RWPE1 (cell line): ENCODE data around the gene JAKMIP3.

Experiments
- CTCF ChIA-PET: fragments of 350-600 bp; sonication (Branson Sonifier 250); formaldehyde crosslinking; extraction: SDS; loops from one replicate; lab custom pipeline; 2021; lab: Yijun Ruan, JAX
- POLR2A ChIA-PET: fragments of 400-600 bp; formaldehyde crosslinking; extraction: SDS; loops from one replicate; lab custom pipeline; 2020; ENCODE audit warnings: antibody characterized with exemption; ENCODE audit not compliant: low non-redundant PET; lab: Yijun Ruan, JAX
- DNase-seq: peaks from one replicate; pipeline ENCODE4 v3.0.0; 2012; ENCODE audit warnings: low spot score
- H3K27ac ChIP-seq: fragments of 450-650 bp; 2 replicates; pipeline ENCODE4 v1.5.1; 2017
- TF ChIP-seq, protein P1 (sequence below): fragments of 450-650 bp; conservative IDR thresholded peaks from 2 replicates; pipeline ENCODE4 v1.5.1; 2017; ENCODE audit warnings: low read depth, mild to moderate bottlenecking

The JAKMIP3 gene

DNA sequence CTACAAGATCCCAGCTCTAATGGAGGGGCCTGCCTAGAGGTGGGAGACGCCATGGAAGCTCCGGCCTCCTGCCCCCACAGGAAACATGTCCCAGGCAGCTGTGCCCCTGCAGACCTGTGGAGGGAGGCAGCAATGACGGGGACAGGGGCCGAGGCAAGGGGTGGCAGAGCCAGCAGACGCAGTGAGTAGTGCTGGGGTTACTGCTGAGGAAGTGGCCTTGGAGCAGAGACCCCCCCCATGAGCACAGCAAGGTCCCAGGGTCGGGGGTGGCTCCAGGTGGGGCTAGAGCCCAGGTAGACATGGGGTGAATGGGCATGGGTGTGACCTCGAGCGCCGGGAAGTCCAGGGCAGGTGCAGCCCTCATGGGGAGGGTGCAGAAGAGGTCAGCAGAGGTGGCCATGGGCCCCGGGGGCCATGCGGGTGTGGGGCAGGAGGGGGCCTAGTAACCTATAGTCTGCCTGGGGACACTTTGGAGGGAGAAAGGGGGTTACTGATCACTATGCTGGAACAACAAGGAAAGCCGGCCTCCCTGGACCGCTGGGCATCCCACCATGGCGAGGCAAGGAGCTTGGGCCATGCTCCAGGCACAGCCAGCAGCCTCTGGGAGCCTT is 45.5 kb downstream of the JAKMIP3 start:
- DNase-seq = no peak
- H3K27ac ChIP-seq = no peak overlapping the region
- TF ChIP-seq, protein P1, sequence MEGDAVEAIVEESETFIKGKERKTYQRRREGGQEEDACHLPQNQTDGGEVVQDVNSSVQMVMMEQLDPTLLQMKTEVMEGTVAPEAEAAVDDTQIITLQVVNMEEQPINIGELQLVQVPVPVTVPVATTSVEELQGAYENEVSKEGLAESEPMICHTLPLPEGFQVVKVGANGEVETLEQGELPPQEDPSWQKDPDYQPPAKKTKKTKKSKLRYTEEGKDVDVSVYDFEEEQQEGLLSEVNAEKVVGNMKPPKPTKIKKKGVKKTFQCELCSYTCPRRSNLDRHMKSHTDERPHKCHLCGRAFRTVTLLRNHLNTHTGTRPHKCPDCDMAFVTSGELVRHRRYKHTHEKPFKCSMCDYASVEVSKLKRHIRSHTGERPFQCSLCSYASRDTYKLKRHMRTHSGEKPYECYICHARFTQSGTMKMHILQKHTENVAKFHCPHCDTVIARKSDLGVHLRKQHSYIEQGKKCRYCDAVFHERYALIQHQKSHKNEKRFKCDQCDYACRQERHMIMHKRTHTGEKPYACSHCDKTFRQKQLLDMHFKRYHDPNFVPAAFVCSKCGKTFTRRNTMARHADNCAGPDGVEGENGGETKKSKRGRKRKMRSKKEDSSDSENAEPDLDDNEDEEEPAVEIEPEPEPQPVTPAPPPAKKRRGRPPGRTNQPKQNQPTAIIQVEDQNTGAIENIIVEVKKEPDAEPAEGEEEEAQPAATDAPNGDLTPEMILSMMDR = no peak
- ChIA-PET CTCF (no interaction called here), POLR2A (no interaction called here)

DNA sequence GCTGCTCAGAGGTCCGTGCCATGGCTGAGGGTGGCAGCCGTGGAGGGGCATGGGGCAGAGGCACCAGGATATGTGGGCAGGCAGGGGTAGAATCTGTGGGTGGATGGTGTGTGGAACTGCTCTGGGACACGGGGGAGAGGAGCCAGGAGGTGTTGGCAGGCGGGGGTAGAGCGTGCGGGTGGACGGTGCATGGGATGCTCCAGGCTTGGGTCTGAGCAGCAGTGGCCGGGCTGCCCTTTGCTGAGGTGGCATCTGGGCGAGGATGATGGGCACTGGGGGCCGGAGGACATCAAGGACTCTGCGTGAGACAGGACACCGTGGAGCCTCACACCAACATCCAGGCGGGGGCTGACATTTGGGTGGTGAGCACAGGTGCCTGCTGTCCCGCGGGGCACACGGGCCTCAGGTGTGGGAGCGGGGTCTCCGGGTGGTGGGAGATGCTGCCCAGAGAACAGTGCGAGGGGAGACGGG is 46.2 kb downstream of the JAKMIP3 start:
- TF ChIP-seq, protein P1 = no peak
- no peak for DNase-seq

GRCh38 chr10:132112611-132113010 is 46.9 kb downstream of the JAKMIP3 start:
- CTCF ChIA-PET = no interaction called here
- POLR2A ChIA-PET = no interaction called here
- DNase-seq = no peak

More for the DNA sequence above, 46.2 kb downstream of the JAKMIP3 start:
- ChIA-PET CTCF (no interaction called here), POLR2A (no interaction called here)
- H3K27ac ChIP-seq = no peak overlapping the region

GRCh38 chr10:132113206-132113605 is 47.5 kb downstream of the JAKMIP3 start:
- TF ChIP-seq, protein P1 = no peak
- H3K27ac ChIP-seq = no peak overlapping the region
- ChIA-PET POLR2A (no interaction called here), CTCF (interaction anchor here (0.7 kb wide), 1 partner anchor 15 kb away, joined by 3 read pairs; no protein-coding TSS in a partner anchor)
- DNase-seq = no peak

More at GRCh38 chr10:132112611-132113010, 46.9 kb downstream of the JAKMIP3 start:
- TF ChIP-seq, protein P1 = no peak
- H3K27ac ChIP-seq = no peak overlapping the region

DNA sequence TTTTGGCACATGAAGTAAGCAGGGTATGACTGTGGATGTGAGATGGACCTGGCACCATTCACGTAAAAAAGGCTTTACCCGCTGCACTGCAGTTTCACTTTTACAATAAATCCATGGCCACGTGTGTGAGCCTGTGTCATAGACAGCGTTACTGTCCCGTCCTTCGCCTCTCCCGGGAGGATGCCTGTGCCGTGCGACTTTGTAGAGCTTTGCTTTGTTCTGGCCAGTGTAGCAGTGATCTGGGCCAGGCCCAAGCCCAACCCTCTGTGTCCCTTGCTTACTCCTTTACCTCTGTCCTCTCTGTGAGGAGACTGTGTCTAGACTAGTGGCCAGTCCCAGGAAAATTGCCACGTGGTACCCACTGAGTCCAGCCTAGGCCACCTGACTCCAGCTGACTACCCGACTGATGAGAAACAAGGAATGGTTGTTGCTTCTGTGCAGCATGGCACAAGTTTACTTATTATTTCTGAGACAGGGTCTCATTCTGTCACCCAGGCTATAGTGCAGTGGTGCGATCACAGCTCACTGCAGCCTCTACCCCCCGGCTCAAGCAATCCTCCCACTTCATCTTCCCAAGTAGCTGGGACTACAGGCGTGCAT is 48.1 kb downstream of the JAKMIP3 start:
- TF ChIP-seq, protein P1 = no peak
- POLR2A ChIA-PET = no interaction called here
- CTCF ChIA-PET = interaction anchor here (0.7 kb wide), 1 partner anchor 14 kb away, joined by 3 read pairs; no protein-coding TSS in a partner anchor
- no peak overlapping the region for H3K27ac ChIP-seq
- DNase-seq = no peak

- DNase-seq = no peak
- POLR2A ChIA-PET = no interaction called here
Measured at GRCh38 chr10:132114953-132115520, 49.3 kb downstream of the JAKMIP3 start.

More at GRCh38 chr10:132114953-132115520, 49.3 kb downstream of the JAKMIP3 start:
- H3K27ac ChIP-seq = no peak overlapping the region
- TF ChIP-seq, protein P1 = no peak
- CTCF ChIA-PET = no interaction called here
